HAP-1 (cell line): ENCODE data around the gene CAMTA1.

Experiments
- DNase-seq, 2 experiments: peaks; one replicate each; pipeline ENCODE4 v3.0.0-alpha.2; 2016 to 2020; ENCODE audit warnings: low spot score in 2 of 2
- H3K27me3 ChIP-seq: fragments of 250-450 bp; sonication (Bioruptor Pico); 2 replicates; pipeline ENCODE4 v1.5.1; 2020; ENCODE audit warnings: low read depth, mild to moderate bottlenecking, moderate library complexity
- H3K36me3 ChIP-seq: fragments of 250-450 bp; sonication (Bioruptor Pico); replicated peaks from 2 replicates; pipeline ENCODE4 v1.5.1; 2020; ENCODE audit warnings: mild to moderate bottlenecking
- H3K4me1 ChIP-seq: fragments of 250-450 bp; sonication (Bioruptor Pico); 2 replicates; pipeline ENCODE4 v1.5.1; 2020; ENCODE audit warnings: mild to moderate bottlenecking
- H3K4me3 ChIP-seq: fragments of 250-450 bp; sonication (Bioruptor Pico); 2 replicates; pipeline ENCODE4 v1.5.1; 2020; ENCODE audit warnings: mild to moderate bottlenecking, moderate library complexity
- H3K9me3 ChIP-seq: fragments of 250-450 bp; sonication (Bioruptor Pico); 2 replicates; pipeline ENCODE4 v1.5.1; 2020; ENCODE audit warnings: mild to moderate bottlenecking, moderate library complexity
- in situ Hi-C: fragments of 300-500 bp; cut with MboI; formaldehyde crosslinking; loops from 3 replicates; pipeline ENCODE4 v1.14.3; 2020; ENCODE audit warnings: low sequenced_read_pairs, inconsistent platforms, mixed read lengths

CAMTA1 gene

GRCh38 chr1:6969762-6970161 is 184.5 kb downstream of the CAMTA1 start:
- Histone ChIP-seq H3K4me3 (no peak overlapping the region), H3K36me3 (no peaks in the 10 kb centered on the region), H3K9me3 (no peaks in the 10 kb centered on the region), H3K27me3 (peaks cover 12% of the 10 kb centered on the region), H3K4me1 (no peaks in the 10 kb centered on the region)
- no peak for DNase-seq
- in situ Hi-C loops: no loop called here

- H3K27me3 ChIP-seq: peaks cover 12% of the 10 kb centered on the region
- in situ Hi-C loops: no loop called here
Observed at GRCh38 chr1:6970221-6970620, 185.0 kb downstream of the CAMTA1 start.

GRCh38 chr1:6971048-6971447 is 185.8 kb downstream of the CAMTA1 start:
- H3K4me1 ChIP-seq: no peaks in the 10 kb centered on the region
- no peak for DNase-seq
- H3K9me3 ChIP-seq: no peaks in the 10 kb centered on the region
- no peak overlapping the region for H3K4me3 ChIP-seq
- no peaks in the 10 kb centered on the region for H3K36me3 ChIP-seq
- in situ Hi-C loops: no loop called here
- peaks cover 12% of the 10 kb centered on the region for H3K27me3 ChIP-seq

More at GRCh38 chr1:6970221-6970620, 185.0 kb downstream of the CAMTA1 start:
- no peaks in the 10 kb centered on the region for H3K9me3 ChIP-seq
- H3K4me1 ChIP-seq: no peaks in the 10 kb centered on the region
- H3K4me3 ChIP-seq: no peak overlapping the region
- no peak for DNase-seq
- no peaks in the 10 kb centered on the region for H3K36me3 ChIP-seq

- DNase-seq: no peak
- Histone ChIP-seq H3K27me3 (peaks cover 12% of the 10 kb centered on the region), H3K4me1 (no peaks in the 10 kb centered on the region), H3K9me3 (no peaks in the 10 kb centered on the region), H3K4me3 (no peak overlapping the region), H3K36me3 (no peaks in the 10 kb centered on the region)
- in situ Hi-C loops: no loop called here
Observed at GRCh38 chr1:6971699-6972098, 186.4 kb downstream of the CAMTA1 start.

GRCh38 chr1:6972399-6972798 is 187.1 kb downstream of the CAMTA1 start:
- H3K27me3 ChIP-seq: peaks cover 12% of the 10 kb centered on the region
- H3K4me1 ChIP-seq: no peaks in the 10 kb centered on the region
- in situ Hi-C loops: no loop called here
- DNase-seq: no peak
- H3K9me3 ChIP-seq: no peaks in the 10 kb centered on the region
- no peak overlapping the region for H3K4me3 ChIP-seq
- H3K36me3 ChIP-seq: no peaks in the 10 kb centered on the region

- no peak overlapping the region for H3K4me3 ChIP-seq
- in situ Hi-C loops: no loop called here
- H3K27me3 ChIP-seq: no peaks in the 10 kb centered on the region
- H3K36me3 ChIP-seq: no peaks in the 10 kb centered on the region
- no peaks in the 10 kb centered on the region for H3K9me3 ChIP-seq
- no peak for DNase-seq
- H3K4me1 ChIP-seq: no peaks in the 10 kb centered on the region
Observed at GRCh38 chr1:6975331-6976043, 190.2 kb downstream of the CAMTA1 start.

- Histone ChIP-seq H3K4me3 (no peak overlapping the region), H3K36me3 (no peaks in the 10 kb centered on the region), H3K4me1 (no peaks in the 10 kb centered on the region), H3K9me3 (no peaks in the 10 kb centered on the region), H3K27me3 (no peaks in the 10 kb centered on the region; the same call in 1 of the 2 replicates)
- in situ Hi-C loops: no loop called here
- no peak for DNase-seq
Observed at GRCh38 chr1:6976044-6976375, 190.8 kb downstream of the CAMTA1 start.

- in situ Hi-C loops: no loop called here
- Histone ChIP-seq H3K4me3 (no peak overlapping the region), H3K4me1 (no peaks in the 10 kb centered on the region), H3K36me3 (no peaks in the 10 kb centered on the region), H3K27me3 (no peaks in the 10 kb centered on the region; the same call in 1 of the 2 replicates), H3K9me3 (no peaks in the 10 kb centered on the region)
- no peak for DNase-seq
Observed at GRCh38 chr1:6979003-6979613, 193.9 kb downstream of the CAMTA1 start.

GRCh38 chr1:6981595-6981994 is 196.3 kb downstream of the CAMTA1 start:
- peaks cover 2% of the 10 kb centered on the region; the same call in 1 of the 2 replicates for H3K27me3 ChIP-seq
- no peaks in the 10 kb centered on the region for H3K36me3 ChIP-seq
- H3K9me3 ChIP-seq: no peaks in the 10 kb centered on the region
- no peak for DNase-seq
- no peak overlapping the region for H3K4me3 ChIP-seq
- in situ Hi-C loops: no loop called here
- H3K4me1 ChIP-seq: no peaks in the 10 kb centered on the region

- DNase-seq: no peak
- no peaks in the 10 kb centered on the region for H3K36me3 ChIP-seq
- no peaks in the 10 kb centered on the region for H3K9me3 ChIP-seq
- H3K4me1 ChIP-seq: no peaks in the 10 kb centered on the region
- peaks cover 2% of the 10 kb centered on the region; the same call in 1 of the 2 replicates for H3K27me3 ChIP-seq
- in situ Hi-C loops: no loop called here
- no peak overlapping the region for H3K4me3 ChIP-seq
Observed at GRCh38 chr1:6982443-6982842, 197.2 kb downstream of the CAMTA1 start.

GRCh38 chr1:6982860-6983259 is 197.6 kb downstream of the CAMTA1 start:
- H3K4me1 ChIP-seq: no peaks in the 10 kb centered on the region
- in situ Hi-C loops: no loop called here
- peaks cover 2% of the 10 kb centered on the region; the same call in 1 of the 2 replicates for H3K27me3 ChIP-seq
- H3K36me3 ChIP-seq: no peaks in the 10 kb centered on the region
- DNase-seq: no peak
- H3K4me3 ChIP-seq: no peak overlapping the region
- H3K9me3 ChIP-seq: no peaks in the 10 kb centered on the region

- DNase-seq: no peak
- Histone ChIP-seq H3K4me1 (no peaks in the 10 kb centered on the region), H3K4me3 (no peak overlapping the region), H3K36me3 (no peaks in the 10 kb centered on the region), H3K27me3 (peaks cover 2% of the 10 kb centered on the region; the same call in 1 of the 2 replicates), H3K9me3 (no peaks in the 10 kb centered on the region)
- in situ Hi-C loops: no loop called here
Observed at GRCh38 chr1:6984536-6984935, 199.3 kb downstream of the CAMTA1 start.

- Histone ChIP-seq H3K9me3 (no peaks in the 10 kb centered on the region), H3K4me3 (no peak overlapping the region), H3K4me1 (no peaks in the 10 kb centered on the region), H3K27me3 (peaks cover 2% of the 10 kb centered on the region; the same call in 1 of the 2 replicates), H3K36me3 (no peaks in the 10 kb centered on the region)
- no peak for DNase-seq
- in situ Hi-C loops: no loop called here
Observed at GRCh38 chr1:6984986-6985385, 199.7 kb downstream of the CAMTA1 start.

- H3K27me3 ChIP-seq: peaks cover 2% of the 10 kb centered on the region; the same call in 1 of the 2 replicates
- H3K36me3 ChIP-seq: no peaks in the 10 kb centered on the region
- in situ Hi-C loops: no loop called here
- H3K9me3 ChIP-seq: no peaks in the 10 kb centered on the region
- DNase-seq: no peak
- no peaks in the 10 kb centered on the region for H3K4me1 ChIP-seq
- no peak overlapping the region for H3K4me3 ChIP-seq
Observed at GRCh38 chr1:6985549-6986276, 200.5 kb downstream of the CAMTA1 start.
